NCI-H69 (cell line): ENCODE measurements around the gene MAP2K4.
A peak's percentile ranks its signal among the peaks of the same experiment; 100 is the strongest.
"Not testable (repeated sequence)": the region's sequence is repeated elsewhere in the genome, so short reads cannot be mapped to it uniquely, and the experiment has no call there.

Source experiments
- DNase-seq: peaks from one replicate; lab custom pipeline; 2025; lab: John Stamatoyannopoulos, UW

The MAP2K4 gene

DNA sequence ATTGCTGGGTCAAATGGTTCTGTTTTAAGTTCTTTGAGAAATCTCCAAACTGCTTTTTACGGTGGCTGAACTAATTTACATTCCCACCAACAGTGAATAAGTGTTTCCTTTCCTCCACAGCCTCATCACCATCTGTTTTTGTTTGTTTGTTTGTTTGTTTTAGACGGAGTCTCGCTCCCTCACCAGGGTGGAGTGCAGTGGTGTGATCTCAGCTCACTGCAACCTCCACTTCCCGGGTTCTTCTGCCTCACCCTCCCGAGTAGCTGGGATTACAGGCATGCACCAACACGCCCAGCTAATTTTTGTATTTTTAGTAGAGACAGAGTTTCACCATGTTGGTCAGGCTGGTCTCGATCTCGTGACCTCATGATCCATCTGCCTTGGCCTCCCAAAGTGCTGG is 141.5 kb downstream of the MAP2K4 start:
- DNase-seq, result not testable (repeated sequence)

DNA sequence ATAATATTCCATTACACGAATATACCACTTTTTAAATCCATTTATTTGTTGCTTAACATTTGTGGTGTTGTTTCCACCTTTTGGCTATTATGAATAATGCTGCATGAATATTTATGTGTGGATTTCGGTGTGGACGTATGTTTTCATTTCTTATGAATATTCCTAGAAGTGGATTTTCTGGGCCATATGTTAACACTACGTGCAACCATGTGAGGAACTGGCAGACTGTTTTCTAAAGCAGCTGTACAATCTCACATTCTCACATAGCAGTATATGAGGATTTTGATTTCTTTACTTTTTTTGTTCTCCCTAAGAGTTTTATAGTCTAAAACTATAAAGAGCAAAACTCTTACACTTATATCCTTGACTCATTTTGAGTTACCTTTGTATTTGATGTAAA is 143.4 kb downstream of the MAP2K4 start:
- no peak for DNase-seq

DNA sequence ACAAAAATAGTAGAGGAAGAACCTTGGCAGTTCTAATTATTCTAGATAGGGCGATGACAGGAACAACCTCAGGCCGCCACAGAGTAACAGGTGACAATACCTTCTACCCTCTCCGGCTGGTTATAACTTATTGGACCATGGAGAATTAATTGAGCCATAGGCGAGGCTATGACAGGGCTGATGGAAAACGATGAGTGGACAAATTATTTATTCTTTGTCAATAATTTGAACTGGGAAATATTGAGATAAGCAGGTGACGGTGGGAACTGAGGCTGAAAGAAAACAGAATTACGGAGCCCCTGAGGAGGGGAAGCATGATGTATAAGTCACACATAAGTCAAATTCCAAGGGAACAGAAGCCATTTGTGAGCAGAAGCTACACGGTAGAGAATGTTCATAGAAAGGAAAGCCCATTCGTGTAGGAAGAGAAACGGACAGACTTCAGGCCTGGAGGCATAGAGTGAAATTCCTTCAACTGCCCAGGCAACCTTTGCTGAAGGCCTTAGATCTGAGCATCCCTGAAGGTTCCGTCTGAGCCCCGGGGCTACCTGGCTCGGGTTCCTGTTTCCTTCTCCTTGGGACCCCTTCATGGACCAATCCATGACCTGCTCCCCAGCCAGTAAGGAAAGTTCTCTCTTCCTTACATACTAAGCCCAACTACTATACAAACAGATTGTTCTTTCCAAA is 158.1 kb downstream of the MAP2K4 start:
- DNase-seq, result no peak

DNA sequence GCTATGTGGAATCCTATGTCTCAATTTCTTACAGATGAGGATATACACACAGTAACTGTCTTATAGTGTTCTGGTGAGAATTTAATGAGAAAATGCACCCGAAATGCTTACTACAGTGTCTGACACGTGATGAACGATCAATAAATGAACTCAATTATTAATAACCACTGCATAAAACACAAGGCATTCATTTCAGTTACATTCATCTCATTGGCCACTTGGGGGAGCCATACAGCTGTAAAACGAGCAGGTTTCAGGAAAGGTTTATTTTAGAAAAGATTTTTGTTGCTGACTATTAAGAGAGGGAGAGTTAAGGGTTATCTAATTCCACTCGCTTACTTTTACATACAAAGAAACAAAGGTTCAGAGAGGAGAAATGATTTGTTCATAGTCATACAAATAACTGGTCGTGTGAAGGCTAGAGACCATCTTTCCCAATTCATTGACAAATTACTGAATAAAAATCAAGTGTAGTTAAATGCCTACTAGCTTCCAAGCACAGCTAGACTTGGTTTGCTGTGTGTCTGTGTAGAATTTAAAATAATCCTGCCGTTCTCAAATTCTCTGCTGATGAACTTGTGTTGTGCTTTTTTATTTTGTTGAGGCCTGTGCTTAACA is 160.1 kb downstream of the MAP2K4 start:
- DNase-seq, result peak; percentile 40

DNA sequence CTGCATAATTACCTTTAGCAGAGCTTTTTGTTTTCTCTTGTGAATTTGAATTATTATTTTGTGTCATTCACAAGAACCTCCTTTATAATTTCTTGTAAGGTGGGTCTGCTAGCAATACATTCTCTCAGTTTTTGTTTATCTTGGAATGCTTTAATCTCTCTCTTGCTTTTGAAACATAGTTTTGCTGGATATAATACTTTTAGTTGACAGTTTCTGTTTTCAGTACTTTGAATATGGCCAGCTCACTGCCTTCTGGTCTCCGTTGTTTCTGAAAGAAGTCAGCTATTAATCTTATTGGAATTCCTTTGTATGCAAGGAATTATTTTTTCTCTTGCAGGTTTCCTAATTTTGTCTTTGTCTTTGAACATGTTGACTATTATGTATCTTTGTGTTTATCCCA is 167.0 kb downstream of the MAP2K4 start:
- DNase-seq, result no peak

DNA sequence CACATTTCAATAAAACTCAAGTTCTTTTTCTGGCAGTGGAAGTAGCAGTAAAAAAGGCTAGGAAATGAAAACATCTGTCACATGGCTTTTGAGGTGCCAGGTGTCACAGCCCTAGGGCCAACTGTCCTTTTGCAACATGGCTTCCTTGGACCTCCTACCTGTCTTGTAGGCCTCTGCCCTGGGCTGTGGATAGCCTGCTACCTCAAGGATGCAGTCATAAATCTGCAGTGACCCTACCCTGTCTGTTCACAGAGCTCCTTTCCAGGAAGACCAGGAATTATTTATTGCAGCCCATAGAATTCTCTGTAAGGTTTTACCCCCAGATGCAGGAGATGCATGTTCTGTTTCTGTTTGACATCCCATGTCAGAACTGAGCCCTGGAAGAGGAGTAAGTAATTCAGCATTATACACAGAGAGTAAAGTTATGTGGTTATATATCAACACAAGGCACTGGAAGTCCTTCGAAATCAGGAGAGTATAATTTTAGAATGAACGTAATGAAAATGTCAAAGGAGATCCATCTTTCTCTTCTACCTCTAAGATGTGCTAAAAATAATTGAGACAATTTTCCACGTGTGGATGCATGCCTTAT is 172.6 kb downstream of the MAP2K4 start:
- DNase-seq, result no peak
